Measurements from ENCODE around the gene TECPR2.

Gene TECPR2

DNA sequence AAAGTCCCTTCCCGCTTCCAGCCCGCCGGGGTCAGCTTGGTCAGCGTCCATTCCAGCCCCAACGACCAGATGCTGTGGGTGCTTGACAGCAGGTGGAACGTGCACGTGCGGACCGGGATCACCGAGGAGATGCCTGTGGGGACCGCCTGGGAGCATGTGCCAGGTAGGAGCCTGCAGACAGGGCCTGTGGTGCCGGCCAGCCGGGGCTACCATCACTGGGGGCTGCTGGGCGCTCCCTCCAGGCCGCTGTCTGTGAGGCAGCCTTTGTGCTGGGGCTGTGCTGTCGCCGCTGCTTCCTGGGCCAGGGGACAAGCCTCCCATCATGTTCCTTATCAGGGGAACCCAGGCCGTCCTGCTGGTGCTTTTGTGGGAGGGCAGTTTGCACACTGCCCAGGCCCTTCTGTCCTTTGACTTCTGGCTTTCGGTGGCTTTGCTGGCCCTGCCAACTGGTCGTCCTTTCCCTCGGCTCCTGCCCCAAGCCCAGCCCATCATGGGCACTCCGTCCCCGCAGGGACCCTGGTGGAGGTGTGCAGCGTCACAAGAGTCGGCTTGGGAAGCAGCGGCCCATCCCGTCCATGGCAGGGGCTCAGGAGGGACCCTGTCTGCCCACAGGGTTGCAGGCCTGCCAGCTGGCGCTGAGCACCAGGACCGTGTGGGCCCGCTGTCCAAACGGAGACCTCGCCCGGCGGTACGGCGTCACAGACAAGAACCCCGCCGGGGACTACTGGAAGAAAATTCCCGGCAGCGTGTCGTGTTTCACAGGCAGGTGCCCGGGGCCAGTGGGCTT, 134.4 kb downstream of the TECPR2 start:
- no peak for DNase-seq (ENCODE audit: low read depth)

DNA sequence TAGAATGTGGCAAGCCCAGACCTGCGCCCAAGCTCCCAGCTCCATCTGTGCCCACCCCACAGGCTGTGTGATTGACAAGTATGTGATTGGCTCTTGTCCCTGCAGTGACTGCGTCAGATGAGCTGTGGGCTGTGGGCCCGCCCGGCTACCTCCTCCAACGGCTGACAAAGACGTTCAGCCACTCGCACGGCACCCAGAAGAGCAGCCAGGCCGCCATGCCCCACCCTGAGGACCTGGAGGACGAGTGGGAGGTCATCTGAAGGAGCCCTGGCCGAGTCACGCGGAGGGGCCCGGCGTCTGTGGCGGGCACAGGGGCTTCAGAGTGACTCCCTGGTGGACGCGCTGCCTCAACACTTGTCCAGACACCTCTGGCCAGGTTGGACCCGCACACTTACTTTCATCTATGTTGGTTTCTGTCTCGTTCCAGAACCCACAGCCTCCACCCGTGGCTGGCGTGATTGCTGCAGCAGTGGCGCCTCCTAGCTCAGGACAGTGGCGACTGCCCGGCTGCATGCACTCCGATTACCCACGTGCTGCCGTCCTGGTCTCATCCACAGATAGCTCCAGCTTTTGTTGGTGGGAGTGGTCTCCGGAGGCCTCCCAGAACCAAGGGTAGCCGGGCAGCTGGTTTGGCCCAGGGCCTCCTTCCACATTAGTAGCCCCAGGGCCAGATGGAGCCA, 135.4 kb downstream of the TECPR2 start:
- DNase-seq (ENCODE audit: low read depth) = no peak

DNA sequence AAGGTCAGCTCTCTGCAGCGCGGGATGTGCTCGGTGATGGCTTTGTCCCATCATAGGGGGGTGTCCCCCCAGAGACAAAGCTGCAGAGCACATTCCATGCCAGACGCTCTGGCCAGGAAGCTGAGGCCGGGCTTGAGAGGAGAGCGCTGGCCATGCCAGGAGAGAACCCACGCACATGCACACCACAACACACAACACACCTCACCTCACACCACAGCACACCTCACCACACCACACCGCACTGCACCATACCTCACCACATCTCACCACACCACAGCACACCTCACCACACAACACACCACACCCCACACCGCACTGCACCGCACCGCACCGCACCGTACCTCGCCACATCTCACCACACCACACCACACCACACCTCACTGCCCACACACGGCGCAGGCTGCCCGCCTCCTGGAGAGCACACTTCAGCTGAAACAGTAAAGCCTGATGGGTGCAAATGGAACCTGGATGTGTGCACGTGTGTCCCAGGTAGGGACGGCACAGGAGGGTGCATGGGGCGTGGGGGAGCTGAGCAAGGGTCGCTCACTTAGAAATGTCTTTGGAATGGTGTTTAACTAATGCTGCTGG, 136.0 kb downstream of the TECPR2 start:
- no peak for DNase-seq (ENCODE audit: low read depth)

DNA sequence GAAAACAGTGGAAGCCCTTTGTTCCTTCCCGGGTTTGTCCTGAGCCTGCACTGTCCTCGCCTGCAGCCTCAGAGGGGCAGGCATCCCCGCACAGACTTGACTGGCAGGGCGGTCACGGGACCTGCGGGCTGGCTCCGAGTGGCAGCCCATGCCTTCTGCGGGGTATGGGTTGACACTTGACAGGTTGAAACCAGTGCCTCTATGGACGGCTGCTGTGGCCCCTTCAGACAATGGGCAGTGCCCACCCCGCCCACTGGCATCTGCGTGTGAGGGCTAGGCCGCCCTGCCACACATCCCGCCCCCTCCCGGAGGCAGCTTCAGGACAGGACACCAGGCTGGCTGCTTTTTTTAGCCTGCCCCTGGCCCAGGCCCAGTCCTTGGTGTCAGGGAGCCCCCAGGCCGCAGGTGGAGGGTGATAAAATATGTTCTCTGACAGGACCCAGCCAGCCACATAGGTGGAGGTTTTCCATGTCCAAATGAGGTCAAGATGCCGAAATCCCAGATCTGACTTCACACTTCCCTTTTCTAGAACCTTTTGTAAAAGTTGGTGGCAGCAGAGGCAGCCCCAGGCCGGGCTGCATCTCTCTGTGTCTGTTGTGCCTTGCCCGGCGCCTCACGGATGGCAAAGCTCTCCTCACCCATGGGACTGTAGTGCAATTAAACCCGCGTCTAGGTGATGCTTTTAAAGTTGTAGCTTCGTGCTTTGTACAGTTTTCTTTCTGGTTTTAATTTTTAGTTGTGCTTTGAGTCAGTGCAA, 136.8 kb downstream of the TECPR2 start:
- no peak for DNase-seq (ENCODE audit: low read depth)

DNA sequence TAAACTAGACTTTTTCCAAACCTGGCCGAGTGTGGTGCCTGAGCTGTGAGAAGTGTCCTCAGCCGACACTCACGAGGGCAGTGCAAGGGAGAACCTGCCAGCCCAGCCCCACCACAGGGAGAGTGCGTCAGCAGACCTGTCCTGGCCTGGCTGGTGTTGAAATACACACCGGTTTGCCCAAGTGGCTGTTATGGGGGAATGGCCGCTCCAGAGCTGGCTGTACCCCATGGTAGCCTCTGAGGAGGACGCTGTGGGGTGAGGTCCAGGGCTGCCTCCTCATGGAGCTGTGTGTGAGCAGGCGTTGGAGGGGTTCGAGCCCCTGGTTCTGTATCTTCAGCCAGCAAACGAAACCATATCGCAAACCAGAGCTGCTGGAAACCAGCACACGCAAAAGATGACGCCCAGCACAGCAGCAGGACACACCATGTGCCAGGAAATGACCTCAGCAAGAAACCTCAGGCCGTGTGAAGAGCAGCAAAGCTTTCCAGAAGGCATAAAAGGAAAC, 137.5 kb downstream of the TECPR2 start:
- DNase-seq (ENCODE audit: low read depth) = peak; percentile 73

DNA sequence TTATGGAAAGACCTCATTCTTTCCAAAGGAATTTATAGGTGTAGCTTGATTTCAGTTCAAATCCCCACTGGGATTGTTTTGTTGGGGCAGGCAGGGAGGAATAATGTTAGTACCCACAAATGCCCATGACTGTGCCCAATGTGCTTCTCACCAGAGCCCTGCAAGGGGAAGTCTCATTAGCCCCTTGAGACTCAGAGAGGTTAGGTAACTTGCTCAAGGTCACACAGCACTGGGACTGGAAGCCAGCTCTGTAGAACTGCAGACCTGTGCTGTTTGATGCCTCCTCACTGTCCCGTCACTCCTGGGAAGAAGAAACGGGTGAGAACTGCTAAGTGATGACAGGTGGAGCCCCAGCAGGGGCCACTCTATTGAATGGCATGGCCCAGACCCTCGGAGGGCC, 138.0 kb downstream of the TECPR2 start:
- DNase-seq (ENCODE audit: low read depth) = no peak

DNA sequence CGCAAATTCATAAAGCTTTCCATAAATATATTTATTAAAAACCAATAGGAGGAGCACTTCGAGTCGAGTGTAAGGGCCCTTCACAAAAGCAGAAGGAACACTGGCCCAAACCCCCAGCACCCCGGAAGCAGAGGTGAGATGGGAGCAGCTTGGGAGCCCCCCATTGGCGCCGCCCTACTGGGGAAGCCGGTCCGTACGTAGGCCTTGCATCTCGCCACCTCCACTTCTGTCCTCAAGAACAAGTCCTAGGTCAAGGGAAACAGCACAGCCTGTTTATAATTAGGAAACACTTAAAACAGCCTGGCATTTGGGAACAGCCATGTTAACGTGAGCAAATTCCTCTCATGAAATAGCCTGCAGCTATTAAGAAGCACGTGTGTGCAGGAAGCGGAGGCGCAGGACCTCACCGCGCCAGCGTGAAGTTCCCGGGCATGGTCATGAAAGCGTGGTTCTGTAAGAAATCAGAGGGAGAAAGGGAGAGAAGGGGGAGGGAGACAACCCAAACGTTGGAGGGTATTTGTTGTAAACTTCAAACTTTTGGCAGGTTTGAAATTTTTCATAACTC, 139.1 kb downstream of the TECPR2 start:
- no peak for DNase-seq (ENCODE audit: low read depth)

DNA sequence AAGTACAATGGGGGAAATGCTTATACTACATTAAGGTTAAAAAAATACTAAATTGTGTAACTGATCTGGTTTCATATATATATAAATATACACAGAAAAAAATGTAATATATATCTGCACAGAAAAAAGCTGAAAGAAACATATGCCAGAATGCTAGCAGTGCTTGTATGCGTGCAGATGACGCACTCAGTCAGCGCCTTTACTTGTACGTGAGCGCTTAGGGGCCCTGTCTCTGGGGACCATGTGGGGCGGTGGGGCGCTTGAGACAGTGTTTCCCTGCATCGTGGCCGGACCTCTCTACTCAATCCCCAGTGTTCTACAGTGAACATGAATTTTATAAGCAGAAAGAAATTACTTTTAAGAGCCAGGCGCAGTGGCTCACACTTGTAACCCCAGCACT, 139.8 kb downstream of the TECPR2 start:
- no peak for DNase-seq (ENCODE audit: low read depth)

DNA sequence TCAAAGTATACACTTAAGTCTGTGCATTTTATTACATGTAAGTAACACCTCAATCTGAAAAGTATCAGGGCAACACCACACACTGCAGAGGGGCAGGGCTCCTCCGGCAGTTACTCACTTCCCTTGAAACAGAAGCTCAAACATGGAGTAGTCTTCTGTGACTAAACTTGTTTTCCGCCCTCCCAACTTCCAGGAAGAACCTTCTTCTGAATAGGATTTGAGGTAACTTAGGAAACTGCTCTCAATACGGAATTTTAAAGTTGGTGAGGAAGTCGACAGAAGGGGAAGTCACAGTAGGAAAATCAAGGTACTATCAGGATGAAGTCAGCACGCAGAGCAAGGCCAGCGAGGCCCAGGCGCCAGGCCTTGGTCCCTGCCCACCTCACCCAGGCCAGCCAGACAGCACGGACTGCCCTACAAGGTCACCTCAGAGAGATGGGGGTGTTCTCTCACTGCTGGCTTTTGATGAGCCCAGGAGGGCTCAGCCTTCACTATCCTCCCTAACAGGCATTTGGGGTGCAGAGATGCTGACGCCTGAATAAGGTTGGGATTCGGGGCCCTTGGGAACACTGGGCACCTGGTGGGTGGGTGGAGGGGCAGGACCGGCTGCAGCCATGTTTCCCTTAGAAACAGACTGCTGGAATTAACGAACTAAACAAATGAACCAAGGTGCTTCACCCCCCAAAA, 141.0 kb downstream of the TECPR2 start:
- no peak for DNase-seq (ENCODE audit: low read depth)

DNA sequence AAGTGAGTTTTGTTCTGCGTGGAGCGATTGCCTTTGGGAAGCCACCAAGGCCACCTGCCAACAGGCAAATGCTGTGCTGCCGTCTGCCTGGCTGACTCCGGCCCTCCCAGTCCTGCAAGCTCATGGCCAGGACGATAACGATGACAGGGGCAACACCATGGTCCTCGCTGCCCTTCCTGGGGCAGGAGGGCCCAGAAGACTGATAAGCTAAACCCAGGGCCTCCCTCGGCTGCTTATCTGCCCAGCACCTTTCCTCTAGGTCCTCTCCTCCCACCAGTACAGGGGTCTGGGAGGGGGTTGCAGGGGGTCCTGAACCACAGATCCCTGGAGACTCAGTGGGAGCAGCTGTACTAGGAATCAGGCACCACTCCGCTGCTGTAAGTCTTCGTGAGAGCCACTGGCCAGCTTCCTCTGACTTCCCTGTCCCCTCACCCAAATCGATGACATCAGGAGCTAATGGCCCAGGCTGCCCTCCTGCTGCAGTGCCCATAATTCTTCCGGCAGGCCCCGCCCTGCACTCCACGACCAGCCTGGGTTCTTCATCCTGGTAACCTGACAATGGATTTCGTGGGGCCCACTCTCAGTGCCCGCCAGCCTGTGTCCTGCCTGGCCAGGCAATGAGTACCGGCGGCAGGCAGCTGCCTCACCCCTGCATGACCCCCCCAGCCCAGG, 141.7 kb downstream of the TECPR2 start:
- no peak for DNase-seq (ENCODE audit: low read depth)

DNA sequence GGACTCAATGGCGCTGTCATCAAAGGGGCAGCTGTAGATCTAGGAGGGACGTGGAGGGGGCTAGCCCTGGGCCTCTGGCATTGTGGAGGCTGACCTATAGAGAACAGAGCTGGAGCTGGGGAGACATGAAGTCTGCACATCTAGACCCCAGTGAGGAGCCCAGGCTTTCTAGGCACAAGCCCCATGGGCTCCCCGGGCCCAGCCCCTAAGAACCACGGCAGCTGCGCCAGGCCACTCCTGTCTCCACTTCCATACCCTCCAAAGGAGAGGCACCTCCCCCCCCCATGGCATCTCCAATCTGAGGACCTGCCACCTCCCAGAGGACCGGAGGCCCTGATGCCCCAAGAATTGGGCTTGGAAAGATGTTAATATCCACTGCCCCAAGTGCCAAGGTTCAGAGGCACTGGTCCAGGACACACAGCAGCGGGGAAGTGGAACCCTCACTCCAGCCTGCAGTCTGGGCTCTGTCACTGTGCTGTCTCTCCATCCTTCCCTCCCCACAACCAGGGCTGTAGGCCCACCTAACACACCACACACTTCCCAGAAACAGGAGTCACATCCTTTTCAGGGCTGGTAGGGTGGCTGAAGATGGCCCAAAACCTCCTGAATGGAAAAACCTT, 142.4 kb downstream of the TECPR2 start:
- no peak for DNase-seq (ENCODE audit: low read depth)

DNA sequence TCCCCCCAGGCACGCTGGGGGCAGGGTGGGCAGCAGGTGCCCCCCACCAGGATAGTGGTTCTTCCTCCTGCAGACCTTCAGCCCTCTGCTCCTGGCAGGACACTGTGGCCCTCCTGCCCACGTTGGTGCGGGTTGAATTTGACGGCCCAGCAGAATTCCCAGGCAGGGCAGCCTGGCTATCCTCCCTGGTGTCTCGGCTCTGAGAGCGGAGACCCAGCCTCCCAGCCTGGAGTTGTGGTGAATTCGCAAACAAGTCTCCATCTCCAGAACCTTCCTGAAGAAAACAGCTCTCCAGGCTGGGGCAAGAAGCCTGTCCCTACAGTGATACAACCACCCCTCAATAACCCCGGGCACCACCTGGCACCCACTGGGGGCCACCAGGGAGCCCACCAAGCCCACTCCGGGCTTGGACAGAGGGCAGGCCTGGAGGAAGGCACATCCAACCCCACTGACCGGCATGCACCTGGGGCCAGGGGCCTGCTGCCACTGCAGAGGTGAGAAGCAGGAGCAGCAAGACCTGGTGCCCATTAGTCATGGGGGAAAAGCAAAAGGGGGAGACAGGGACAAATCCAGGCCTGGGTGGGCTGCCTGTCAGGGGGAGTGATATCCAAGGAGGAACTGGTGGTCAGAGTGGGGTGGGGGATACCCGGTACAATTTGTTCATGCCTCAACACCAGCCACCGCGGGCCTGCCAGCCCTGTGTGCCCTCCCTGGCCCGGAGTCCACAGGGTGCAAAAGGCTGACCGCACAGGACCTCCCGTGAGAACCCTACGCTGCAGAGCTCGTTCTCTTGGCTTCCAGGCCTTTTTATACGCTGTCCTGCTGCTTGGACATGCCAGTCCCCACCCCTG, 143.3 kb downstream of the TECPR2 start:
- DNase-seq (ENCODE audit: low read depth) = no peak

DNA sequence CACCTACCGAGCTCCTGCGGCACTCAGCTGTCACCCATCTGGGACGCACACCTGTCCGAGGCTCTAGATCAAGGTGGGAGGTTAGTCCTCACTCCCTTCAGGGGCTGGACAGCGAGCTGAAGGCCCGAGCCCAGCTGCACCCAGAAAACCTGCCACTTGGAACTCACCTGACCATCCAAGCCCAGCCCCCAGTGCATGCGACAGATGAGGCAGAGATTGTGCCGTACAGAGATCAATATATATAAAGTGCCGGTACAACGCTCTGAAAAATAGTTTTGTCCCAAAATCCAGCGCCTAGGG, 143.8 kb downstream of the TECPR2 start:
- DNase-seq (ENCODE audit: low read depth) = no peak

DNA sequence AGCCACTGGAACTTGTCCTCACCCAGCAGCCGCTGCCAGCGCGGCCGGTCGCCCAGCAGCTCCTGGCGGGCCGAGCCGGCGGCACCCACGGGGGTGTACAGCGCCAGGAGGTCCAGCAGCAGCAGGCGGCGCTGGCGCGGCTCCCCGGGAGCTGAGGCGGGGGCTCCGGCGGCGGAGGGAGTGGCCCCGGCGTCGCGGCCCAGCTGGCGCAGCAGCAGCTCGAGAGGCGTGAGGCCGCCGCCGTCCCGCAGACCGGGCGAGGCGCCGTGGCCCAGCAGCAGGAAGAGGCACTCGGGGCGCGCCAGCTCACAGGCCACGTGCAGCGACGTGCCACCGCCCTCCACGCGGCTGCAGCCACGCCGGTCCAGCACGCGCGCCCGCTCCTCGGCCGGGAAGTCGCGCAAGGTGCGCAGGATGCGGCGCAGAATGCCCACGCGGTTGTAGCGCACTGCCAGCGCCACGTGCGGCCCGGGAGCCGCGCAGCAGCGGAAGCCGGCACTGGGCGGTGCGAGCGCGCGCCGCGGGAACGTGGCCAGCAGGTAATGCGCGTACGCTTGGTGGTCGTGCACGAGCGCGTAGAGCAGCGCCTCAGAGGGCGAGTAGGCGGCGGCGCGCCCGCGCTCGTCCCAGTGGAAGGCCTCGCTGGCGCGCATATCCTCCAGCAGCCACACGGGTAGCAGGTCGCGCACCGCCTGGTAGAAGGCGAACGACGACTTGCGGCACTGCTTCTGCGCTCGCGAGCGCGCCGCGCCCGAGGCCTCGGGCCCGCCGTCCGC, 144.5 kb downstream of the TECPR2 start:
- no peak for DNase-seq (ENCODE audit: low read depth)

DNA sequence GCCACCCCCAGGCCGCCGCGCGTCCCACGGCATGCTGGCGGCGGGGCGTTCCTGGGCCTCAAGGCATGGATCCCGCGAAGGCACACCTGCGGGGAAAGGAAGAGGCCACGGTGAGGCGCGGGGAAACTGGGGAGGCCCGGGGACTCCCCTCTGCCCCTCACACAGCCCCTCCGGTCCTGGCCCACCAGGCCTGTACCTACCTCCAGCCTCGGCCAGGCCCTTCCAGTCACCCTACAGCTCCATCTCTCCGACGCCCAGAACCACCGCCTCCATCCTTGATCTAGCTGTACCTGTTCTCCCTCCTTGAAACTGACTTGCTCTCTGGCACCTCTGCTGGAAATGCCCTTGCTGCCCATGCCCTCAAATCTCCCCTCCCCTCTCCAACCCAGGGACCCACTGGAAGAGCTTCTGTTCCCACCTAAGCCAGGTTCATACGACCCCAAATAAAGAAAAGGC, 145.1 kb downstream of the TECPR2 start:
- DNase-seq (ENCODE audit: low read depth) = no peak

DNA sequence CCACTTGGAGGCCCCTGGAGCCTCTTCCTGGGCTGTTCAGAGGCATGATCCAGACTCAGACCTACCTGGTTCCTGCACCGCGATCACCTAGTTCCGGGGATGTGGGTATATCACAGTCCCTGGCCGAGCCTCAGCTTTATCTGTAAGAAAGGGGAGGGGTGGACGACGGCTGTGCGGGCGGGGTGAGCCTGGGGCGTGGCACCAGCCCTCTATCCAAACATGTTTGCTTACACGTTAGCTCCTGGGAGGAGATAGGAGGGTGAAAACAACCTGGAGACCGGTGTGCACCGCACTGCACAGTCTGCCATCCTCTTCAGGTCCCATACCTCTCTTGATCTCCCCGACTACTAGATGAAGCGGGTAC, 145.7 kb downstream of the TECPR2 start:
- no peak for DNase-seq (ENCODE audit: low read depth)

DNA sequence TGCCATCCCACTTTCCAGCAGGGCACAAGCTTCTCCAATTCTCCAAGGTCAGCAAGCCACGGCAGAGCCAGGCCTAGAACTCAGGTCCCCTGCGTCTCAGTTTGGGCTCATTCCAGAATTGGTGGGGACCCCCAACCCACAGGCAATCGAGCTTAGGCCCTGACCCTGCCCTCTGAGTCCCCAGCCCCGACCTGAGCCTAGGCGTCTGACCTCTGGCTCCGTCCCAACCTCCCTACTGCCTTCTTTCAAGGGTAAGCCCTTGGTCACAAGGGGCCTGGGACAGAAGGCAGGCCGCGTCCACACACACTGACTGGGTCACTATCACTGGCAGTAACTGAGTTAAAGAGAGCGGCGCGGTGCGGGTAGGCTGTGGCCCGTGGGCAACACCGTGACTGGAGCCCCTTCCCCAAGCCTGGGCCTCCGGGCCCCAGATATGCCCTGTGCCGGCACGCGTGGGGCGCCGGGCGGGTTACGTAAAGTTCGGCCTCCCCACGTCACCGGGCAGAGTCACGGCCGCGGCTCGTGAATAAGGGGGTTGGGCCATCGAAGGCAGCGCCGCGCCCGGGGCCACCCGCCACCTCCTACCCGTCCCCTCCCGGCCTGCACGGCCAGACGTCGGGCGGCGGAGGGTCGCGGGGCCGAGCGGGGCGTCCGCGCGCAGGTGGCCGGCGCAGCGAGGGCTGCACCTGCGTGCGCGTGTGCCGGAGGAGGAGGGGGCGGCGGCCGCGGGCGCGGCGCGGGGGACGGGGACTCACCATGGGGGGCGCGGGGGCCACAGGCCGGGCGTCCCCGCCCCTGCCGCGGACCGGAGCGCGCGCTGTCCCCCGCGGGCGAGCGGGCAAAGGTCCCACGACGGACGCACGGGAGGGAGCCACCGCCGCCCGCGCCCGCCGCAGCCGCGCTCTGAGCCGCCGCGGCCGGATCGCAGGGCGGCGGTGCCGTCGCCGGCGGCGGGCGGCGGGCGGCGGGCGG, 146.3 kb downstream of the TECPR2 start:
- DNase-seq (ENCODE audit: low read depth) = no peak

Data from stromal cell of bone marrow (primary cell).